GM18873 (cell line): Measurements from ENCODE around the gene DDX1.

Source experiments
- ATAC-seq: cut with Tn5 transposase; IDR thresholded peaks from one replicate; pipeline ENCODE4 v1.9.1; 2021; ENCODE audit warnings: mild to moderate bottlenecking, moderate library complexity, moderate number of reproducible peaks; ENCODE audit not compliant: unreplicated experiment, low FRiP score

DDX1 gene

GRCh38 chr2:15561574-15562344 is 29.9 kb upstream of the DDX1 start:
- ATAC-seq = peak; percentile 9

DNA sequence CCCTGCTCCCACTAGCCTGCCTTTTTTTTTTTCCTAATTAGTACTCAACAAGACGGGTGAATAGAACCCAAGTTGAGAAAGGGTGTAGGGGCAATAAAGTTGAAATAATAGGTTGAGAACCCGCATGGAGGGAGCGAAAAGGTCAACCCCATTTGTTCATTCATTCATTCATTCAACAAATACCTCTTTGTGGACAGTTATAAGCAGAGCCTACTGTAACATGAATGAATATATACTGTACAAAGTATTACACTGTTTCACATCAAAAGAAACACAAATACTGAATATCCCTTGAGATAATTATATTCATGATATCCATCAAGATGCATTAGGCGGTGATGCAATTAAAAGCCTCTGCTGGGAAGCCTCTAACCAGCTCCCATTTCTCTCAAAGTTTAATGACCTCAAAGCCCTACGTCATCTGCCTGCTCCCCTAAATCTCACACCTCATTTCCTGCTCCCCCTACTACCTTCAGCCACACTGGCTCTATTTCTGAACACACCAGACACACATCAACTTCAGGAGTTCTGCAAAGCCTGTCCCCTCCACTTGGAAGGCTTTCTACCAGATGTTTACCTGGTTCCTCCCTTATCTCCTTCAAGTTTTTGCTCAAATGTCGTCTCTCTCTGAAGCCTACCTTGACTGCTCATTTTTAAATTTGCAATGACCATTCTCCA is 29.2 kb upstream of the DDX1 start:
- ATAC-seq = no peak

DNA sequence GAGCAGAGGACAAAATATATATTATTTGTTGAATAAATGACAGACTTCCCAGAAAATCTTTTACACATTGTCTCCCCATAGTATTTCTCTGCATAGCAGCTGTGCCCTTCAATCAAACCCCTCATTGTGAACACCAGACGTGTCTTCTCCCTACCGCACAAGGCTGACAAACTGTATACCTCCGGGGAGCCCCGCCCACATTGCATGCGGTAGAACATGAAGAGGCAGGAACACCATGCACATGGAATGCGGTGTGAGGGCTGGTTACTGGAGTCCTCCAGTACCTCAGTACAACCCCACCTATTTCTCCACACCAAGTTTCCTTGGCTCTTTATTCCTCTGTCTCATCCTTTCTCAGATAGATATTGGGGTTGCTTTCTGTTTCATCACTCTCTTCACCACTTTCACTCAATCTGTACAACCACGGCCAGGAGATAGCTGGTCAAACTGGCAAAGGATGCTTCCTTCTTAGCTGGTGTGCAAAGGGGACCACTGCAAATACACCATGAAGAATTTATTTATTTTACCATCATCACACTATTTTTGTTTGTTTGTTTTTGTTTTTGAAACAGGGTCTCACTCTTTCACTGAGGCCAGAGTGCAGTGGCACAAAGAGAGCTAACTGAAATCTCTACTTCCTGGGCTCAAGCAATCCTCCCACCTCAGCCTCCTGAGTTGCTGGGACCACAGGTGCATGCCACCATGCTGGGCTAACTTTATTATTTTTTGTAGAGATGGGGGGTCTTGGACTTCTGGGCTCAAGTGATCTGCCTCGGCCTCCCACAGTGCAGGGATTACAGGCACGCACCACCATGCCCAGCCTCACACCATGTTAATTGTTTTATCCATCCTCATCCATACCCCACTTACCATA is 28.2 kb upstream of the DDX1 start:
- ATAC-seq = no peak

DNA sequence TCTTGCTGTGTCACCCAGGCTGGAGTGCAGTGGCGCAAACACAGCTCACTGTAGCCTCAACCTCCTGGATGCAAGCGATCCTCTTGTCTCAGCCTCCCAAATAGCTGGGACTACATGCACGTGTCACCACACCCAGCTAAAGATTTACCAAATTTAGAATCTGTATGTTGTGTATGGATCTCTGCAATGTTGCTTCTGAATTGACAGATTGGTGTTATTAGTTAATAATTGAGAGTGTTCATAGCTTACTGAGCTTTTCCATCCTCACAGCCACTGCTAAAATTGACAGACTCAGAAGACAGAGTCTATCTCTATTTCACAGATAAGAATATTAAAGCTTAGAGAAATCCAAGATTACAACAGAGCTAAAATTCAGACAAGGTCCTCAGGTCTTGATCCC is 26.3 kb upstream of the DDX1 start:
- no peak for ATAC-seq

DNA sequence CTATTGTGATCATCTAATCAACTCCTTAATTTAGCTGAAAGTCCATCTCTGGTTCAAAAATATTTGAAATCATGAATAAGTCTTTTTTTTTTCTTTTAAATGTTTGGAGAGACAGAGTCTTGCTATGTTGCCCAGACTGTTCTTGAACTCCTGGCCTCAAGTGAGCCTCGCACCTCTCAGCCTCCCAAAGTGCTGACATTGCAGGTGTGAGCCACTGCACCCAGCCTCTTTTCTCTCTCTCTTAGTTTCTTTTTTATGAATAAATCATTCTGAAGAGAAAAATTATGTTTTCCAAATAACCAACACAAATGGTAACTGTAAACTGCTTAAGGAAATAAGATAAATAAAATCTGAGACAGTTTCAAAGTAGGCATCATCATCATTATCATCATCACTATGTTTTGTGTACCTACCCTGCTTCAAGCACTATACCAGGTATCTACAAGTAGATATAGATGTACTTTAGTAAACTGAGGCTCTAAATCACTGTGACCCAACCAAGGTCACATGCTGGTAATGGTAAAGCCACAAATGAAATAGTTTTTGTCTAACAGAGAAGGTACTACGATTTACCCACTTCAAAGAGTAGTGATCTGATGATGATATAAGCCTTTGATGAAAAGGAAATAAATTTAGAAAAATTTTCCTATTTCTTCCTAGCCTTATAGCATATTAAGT is 25.5 kb upstream of the DDX1 start:
- no peak for ATAC-seq

DNA sequence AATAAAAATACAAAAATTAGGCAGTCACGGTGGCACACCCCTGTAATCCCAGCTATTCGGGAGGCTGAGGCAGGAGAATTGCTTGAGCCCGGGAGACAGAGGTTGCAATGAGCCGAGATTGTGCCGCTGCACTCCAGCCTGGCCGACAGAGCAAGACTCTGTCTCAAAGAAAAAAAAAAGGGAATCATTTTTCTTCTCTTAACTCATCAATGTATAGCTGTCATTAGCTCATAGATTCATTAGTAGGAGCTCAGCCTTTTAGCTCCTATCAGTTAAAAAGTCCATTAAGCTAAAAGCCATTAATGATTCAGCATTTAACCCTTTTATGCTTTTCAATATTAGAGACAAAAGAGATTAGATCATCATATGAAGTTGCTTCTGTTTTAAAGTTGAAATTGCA is 24.8 kb upstream of the DDX1 start:
- no peak for ATAC-seq

- no peak for ATAC-seq
These were observed 22.8 kb upstream of the DDX1 start for GRCh38 chr2:15568874-15569273.

DNA sequence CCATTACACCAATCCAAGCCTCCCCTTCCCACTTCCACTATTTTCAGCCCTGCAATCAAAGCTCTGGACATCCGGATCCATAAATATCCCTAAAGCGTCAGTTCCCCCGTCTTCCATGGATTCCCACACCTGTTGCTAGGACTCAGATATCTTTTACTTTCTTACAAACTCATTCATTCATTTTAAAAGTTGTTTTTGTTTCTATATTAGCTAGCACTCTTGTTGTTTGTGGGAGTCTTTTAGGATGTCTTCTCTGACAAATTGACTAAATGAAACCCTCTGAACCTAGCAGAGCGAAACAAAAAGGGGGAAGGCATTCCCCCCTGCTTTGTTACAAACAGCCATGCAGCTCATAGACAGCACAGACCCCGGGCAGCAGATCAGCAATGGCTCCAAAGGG is 21.6 kb upstream of the DDX1 start:
- ATAC-seq = no peak

- no peak for ATAC-seq
These were observed 19.9 kb upstream of the DDX1 start for GRCh38 chr2:15571729-15572128.

DNA sequence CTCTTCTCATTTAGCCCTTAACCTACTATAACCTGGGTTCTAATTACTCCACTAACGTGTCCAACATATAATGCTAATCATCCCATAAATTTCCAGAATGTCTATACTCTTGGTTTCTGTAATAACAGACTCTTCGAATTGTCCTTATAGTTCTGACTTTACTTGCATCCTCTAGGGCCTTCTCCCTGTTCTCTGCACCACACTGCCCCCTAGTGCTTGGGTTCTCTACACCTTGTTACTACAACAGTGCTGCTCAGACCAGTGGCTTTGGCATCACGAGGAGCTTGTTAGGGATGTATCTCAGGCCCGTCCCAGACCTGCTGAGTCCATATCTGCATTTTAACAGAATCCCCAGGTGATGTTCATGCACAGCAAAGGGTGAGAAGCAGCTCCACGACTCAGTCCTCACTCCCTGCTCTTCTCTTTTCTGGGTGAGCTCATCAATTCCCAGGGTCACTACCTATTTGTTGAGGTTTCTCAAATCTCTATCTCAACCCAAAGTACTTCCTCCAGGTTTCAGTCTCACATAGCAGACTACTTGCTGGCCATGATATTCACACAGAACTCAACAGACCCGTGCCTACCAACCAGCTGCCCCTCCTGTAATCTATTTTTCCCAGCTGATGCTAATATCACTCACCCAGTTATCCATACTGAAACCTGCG is 14.5 kb upstream of the DDX1 start:
- peak; percentile 85 for ATAC-seq

- no peak for ATAC-seq
These were observed 12.0 kb upstream of the DDX1 start for GRCh38 chr2:15579641-15580040.

GRCh38 chr2:15580451-15580850 is 11.2 kb upstream of the DDX1 start:
- no peak for ATAC-seq

DNA sequence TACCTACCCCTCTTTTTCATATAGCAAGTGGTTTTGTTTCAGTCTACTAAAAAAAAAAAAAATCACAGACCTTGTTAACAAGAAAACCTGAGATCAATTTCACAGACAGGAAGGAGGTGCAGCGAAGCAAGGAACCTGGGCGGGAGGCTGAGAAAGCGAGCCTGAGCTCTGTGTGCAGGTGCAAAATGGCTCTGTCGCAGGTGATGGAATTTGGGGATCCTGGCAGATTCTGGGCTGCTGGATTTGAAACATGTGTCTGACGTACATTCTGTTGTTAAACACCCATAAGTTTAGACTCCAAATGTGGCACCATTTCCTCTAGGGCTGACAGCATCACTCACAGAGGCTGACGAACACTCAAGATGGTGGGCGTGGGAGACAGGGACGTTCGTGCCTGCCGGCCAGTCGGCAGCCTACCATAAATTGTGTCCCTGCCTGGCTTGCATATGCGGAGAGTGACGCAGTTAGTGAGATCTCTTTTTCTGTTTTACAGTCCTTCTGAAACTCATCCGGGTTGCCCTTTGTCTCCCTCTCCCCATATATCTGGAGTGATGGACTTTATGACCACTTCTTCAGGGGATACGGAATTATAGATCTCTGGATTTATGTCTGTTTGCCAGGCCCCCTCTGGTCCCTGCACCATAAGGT is 8.8 kb upstream of the DDX1 start:
- ATAC-seq = no peak

DNA sequence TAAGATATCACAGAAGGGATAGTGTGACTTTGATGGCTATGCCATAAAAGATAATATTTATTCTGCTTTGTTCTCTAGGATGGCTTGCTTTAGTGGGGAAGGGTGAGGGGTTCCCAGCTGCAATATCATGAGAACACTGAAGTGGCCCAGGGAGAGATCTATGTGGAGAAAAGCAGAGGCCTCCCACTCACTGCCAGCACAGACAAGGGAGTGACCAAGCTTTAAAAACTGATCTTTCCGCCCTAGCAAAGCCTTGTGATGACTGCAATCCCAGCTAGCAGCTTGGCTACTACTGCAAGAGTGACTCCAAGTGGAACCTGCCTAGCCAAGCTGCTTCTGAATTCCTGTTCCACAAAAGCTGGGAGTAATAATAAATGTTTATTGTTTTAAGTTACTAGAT is 7.8 kb upstream of the DDX1 start:
- ATAC-seq = no peak

- no peak for ATAC-seq
These were observed 7.4 kb upstream of the DDX1 start for GRCh38 chr2:15584316-15584715.

DNA sequence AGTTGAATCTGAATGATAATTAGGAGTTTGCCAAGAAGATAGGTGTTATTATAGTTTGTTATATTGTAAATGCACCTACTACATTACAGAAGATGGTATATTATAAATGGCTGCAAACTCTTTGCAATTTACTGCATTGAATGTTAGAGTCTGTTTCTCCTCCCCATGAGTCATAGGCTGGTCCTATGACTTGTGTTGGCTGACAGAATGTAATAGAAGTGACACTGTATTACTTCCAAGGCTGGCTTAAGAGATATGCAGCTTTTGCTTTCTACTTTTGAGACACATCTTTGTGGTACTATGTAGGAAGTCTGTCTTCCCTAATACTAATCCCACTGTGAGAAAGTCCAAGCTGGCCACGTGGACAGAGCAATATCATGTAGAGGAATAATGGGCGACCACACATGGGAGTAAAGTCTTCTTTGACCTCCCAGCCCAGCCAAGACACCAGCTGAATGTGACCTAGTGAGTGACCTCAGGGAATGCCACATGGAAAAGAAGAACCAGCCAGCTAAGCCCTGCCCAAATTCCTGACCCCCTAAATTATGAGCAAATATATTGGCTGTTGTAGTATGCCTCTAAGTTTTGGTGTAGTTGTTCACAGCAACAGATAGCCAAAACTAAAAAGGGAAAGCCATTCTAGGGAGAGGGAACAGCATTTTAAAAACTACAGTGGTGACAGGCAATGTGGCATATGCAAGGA is 6.8 kb upstream of the DDX1 start:
- ATAC-seq = no peak

GRCh38 chr2:15588329-15588919 is 3.2 kb upstream of the DDX1 start:
- no peak for ATAC-seq

DNA sequence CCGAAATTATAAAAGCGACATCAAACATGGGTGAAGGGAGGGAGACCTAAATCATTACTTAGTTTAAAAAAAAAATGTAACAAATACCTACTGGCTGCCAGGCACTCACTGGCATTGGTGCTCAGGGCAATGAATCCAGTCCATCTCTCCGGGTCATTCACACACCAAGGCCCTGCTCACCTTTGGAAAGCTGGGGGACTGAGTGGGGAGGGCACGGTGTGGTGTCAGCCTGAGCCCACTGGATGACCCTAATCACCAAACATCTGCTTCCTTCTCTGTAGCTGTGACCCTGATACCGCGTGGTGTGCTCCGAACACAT is 336 bp upstream of the DDX1 start:
- ATAC-seq = no peak

DNA sequence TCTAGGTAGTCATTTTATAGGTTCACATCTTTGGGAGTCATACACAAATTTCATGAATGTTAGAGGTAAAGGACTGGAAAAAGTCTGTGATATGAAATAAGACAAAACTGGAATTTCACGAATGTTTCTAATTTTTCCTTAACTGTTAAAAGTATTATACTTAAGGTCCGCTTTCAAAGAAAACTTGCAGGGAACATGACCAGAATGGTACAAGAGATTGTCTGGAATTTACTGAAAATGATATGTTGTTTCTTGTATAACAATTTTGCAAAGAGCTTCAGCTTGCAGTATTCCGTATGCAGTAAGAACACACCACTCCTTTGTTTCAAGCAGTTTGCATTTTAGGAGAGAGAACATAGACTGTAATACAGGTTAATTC is 1.6 kb downstream of the DDX1 start:
- ATAC-seq = no peak
